ENCODE results near the gene LPAR2. TPM values are rescaled to one million over a fixed set of nuclear protein-coding genes. Genes with fewer than 3 reads are reported as not detected.

Gene LPAR2
- total RNA-seq, 1 experiment from 2014 or later, result 26.6 TPM

DNA sequence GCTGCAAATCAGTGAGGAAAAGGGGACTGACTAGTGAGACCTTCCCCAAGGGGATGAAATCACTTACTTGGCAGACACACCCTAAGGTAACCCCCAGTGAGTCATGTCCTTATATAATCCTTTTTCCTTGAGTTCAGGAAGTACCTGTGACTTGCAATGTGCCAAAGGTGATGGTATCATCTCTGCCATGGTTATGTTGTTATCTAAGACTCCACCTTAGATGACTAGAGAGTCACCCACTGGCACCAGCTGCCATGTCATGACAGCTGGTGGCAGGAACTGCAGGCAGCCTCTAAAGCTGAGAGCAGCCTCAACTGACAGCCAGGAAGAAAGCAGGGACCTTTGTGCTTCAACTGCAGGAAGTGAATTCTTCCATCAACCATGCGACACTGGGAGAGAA lies 22.0 kb downstream of the LPAR2 start:
- peak; percentile 95 for DNase-seq
- peaks cover 10% of the 10 kb centered on the region; the same call in 1 of the 2 replicates for H3K79me2 ChIP-seq (ENCODE audit: low read length)
- ChIA-PET POLR2A (ENCODE audit: unreplicated experiment) (interaction anchor here (0.6 to 0.7 kb wide), 2 partner anchors 23 to 76 kb away, joined by 3 to 16 read pairs; no protein-coding TSS in a partner anchor), CTCF (no interaction called here)
- TF ChIP-seq EZH2phosphoT487 (IDR thresholded peaks at IDR 0.05; ENCODE audit: borderline replicate concordance, low read length) (no peak), EZH2 (IDR thresholded peaks at IDR 0.05; ENCODE audit: low read length, unreplicated experiment) (no peak), CTCF (conservative IDR thresholded peaks at IDR 0.05; ENCODE audit: low read depth, low read length) (no peak)
- H3K9me3 ChIP-seq (ENCODE audit: low read length), result no peaks in the 10 kb centered on the region
- no peaks in the 10 kb centered on the region for H3K9me2 ChIP-seq (replicated peaks; ENCODE audit: low read length)
- no peaks in the 10 kb centered on the region for H4K20me1 ChIP-seq (ENCODE audit: low read length)
- no TSS peak for BruUV-seq (replicated peaks)
- H3K27ac ChIP-seq (ENCODE audit: low read length), result peak overlapping the region; percentile 85
- peak; percentile 97 for ATAC-seq
- no peaks in the 10 kb centered on the region for H3K36me3 ChIP-seq (ENCODE audit: low read depth, low read length)
- H3F3A ChIP-seq (ENCODE audit: low read length, unreplicated experiment), result no peaks in the 10 kb centered on the region
- H3K4me2 ChIP-seq (ENCODE audit: low read length), result peak overlapping the region; percentile 66
- no peak overlapping the region for H3K4me3 ChIP-seq (ENCODE audit: low read length)
- intact Hi-C loops (cut with micrococcal nuclease), result no loop called here
- H3K4me1 ChIP-seq (ENCODE audit: insufficient read depth, low read length), result peaks cover 14% of the 10 kb centered on the region
- no peak overlapping the region for H2AFZ ChIP-seq (ENCODE audit: low read length)
- peak overlapping the region; percentile 59 for H3K9ac ChIP-seq (ENCODE audit: low read length)
- no peaks in the 10 kb centered on the region for H3K27me3 ChIP-seq (ENCODE audit: low read length)

DNA sequence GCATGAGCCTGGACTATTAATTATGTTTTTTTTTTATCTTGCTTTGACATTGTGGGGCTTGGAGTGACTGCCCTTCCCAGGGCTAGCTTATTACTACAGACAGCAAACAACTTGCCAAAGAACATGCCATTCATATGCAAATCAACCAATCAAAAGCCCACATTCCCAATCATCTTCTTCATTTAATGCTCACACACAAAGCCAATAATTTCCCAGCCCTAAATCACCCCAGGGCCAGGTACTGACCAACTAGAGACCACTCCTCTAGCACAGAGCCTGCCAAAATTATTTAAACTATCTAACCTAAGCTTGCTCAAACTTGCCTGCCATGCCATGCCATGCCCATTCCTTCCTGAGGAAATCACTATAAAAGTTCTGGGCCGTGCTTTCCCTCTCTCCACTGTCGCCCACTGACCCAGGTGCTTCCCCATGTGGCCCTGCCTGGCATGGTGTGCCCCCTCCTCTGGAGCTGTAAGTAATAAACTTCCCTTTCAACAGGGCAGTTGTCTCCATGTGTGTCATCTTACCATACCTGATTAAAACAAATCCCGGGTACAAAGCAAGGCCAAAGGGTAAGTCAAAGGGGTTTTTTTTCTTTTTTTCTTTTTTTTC lies 25.2 kb downstream of the LPAR2 start:
- H3K9me3 ChIP-seq (ENCODE audit: low read length), result no peaks in the 10 kb centered on the region
- no peak for TF ChIP-seq EZH2 (IDR thresholded peaks at IDR 0.05; ENCODE audit: low read length, unreplicated experiment)
- TF ChIP-seq EZH2phosphoT487 (IDR thresholded peaks at IDR 0.05; ENCODE audit: borderline replicate concordance, low read length), result no peak
- no peak for TF ChIP-seq CTCF (conservative IDR thresholded peaks at IDR 0.05; ENCODE audit: low read depth, low read length)
- H3K27me3 ChIP-seq (ENCODE audit: low read length), result no peaks in the 10 kb centered on the region
- H3K4me1 ChIP-seq (ENCODE audit: insufficient read depth, low read length), result peaks cover 14% of the 10 kb centered on the region
- no peaks in the 10 kb centered on the region for H3K9me2 ChIP-seq (replicated peaks; ENCODE audit: low read length)
- H2AFZ ChIP-seq (ENCODE audit: low read length), result no peak overlapping the region
- H3K36me3 ChIP-seq (ENCODE audit: low read depth, low read length), result no peaks in the 10 kb centered on the region
- intact Hi-C loops (cut with micrococcal nuclease), result no loop called here
- ATAC-seq (no peak), DNase-seq (no peak)
- POLR2A ChIA-PET (ENCODE audit: unreplicated experiment), result interaction anchor here (0.5 kb wide), 1 partner anchor 62 kb away, joined by 4 read pairs; no protein-coding TSS in a partner anchor
- no peak overlapping the region for H3K4me2 ChIP-seq (ENCODE audit: low read length)
- no peak overlapping the region for H3K27ac ChIP-seq (ENCODE audit: low read length)
- BruUV-seq (replicated peaks), result no TSS peak
- no peaks in the 10 kb centered on the region for H4K20me1 ChIP-seq (ENCODE audit: low read length)
- H3K4me3 ChIP-seq (ENCODE audit: low read length), result no peak overlapping the region
- no peaks in the 10 kb centered on the region for H3F3A ChIP-seq (ENCODE audit: low read length, unreplicated experiment)
- H3K9ac ChIP-seq (ENCODE audit: low read length), result no peak overlapping the region
- 0 out of 2 replicates have a peak, but pooled peaks cover 4% of the 10 kb centered on the region for H3K79me2 ChIP-seq (ENCODE audit: low read length)
- CTCF ChIA-PET, result no interaction called here

DNA sequence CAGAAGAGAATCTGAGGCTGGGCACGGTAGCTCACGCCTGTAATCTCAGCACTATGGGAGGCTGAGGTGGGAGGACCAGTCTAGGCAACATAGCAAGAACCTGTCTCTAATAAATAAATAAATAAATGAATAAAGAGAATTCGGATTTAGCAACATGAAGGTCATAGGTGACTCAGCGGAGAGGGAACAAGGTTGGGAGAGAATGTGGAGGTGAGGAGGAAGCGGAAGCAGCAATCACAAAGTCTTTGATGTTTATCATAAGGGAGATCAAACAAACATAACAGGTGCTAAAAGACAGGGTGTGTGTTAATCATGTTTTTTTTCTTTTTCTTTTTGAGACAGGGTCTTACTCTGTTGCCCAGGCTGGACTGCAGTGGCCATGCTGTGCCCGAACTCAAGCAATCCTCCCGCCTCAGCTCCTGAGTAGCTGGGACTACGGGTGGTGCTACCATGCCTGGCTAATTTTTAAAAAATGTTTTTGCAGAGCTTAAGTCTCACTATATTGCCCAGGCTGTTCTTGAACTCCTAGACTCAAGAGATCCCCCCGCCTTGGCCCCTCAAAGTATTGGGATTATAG lies 25.8 kb downstream of the LPAR2 start:
- H3K4me2 ChIP-seq (ENCODE audit: low read length), result no peak overlapping the region
- intact Hi-C loops (cut with micrococcal nuclease), result no loop called here
- no peak overlapping the region for H3K27ac ChIP-seq (ENCODE audit: low read length)
- TF ChIP-seq EZH2phosphoT487 (IDR thresholded peaks at IDR 0.05; ENCODE audit: borderline replicate concordance, low read length) (no peak), CTCF (conservative IDR thresholded peaks at IDR 0.05; ENCODE audit: low read depth, low read length) (no peak), EZH2 (IDR thresholded peaks at IDR 0.05; ENCODE audit: low read length, unreplicated experiment) (no peak)
- peaks cover 14% of the 10 kb centered on the region for H3K4me1 ChIP-seq (ENCODE audit: insufficient read depth, low read length)
- no peak for DNase-seq
- H3K4me3 ChIP-seq (ENCODE audit: low read length), result no peak overlapping the region
- H3K36me3 ChIP-seq (ENCODE audit: low read depth, low read length), result no peaks in the 10 kb centered on the region
- H3K79me2 ChIP-seq (ENCODE audit: low read length), result no peaks in the 10 kb centered on the region
- no TSS peak for BruUV-seq (replicated peaks)
- H4K20me1 ChIP-seq (ENCODE audit: low read length), result no peaks in the 10 kb centered on the region
- no peak overlapping the region for H2AFZ ChIP-seq (ENCODE audit: low read length)
- H3K9me3 ChIP-seq (ENCODE audit: low read length), result no peaks in the 10 kb centered on the region
- H3K9ac ChIP-seq (ENCODE audit: low read length), result no peak overlapping the region
- no peaks in the 10 kb centered on the region for H3K9me2 ChIP-seq (replicated peaks; ENCODE audit: low read length)
- POLR2A ChIA-PET (ENCODE audit: unreplicated experiment), result no interaction called here
- CTCF ChIA-PET, result no interaction called here
- no peak for ATAC-seq
- H3F3A ChIP-seq (ENCODE audit: low read length, unreplicated experiment), result no peaks in the 10 kb centered on the region
- no peaks in the 10 kb centered on the region for H3K27me3 ChIP-seq (ENCODE audit: low read length)

Data from PC-3 (cell line).